HuH-7 (cell line): ENCODE measurements around the gene GRIA3.

Source experiments
- DNase-seq: peaks from one replicate; pipeline ENCODE4 v3.0.0; 2011; ENCODE audit warnings: low spot score

GRIA3 gene

GRCh38 chrX:123199338-123199737 lies 15.3 kb downstream of the GRIA3 start:
- no peak for DNase-seq

GRCh38 chrX:123201720-123202119 lies 17.6 kb downstream of the GRIA3 start:
- no peak for DNase-seq

DNA sequence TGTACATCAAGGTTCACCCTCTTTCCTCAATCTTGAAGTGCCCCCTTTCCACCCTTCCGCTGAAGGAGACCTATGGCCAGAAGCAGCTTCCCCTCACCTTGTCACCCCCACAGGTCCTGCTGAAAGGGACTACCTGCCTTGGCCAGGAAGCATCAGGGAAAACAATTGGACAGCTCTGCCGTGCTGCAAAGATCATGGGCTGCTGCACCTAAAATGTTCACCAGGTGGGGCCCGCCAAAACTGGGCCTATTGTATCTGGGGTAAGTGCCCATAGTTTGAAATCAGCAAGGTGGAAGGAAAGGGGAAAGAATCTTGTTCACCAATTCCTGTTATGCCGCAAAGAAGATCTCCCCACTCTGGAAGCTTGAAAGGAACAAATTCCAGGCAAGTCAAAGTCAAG lies 18.4 kb downstream of the GRIA3 start:
- no peak for DNase-seq

GRCh38 chrX:123203772-123204171 lies 19.7 kb downstream of the GRIA3 start:
- DNase-seq, result no peak

- DNase-seq, result no peak
Measured at GRCh38 chrX:123206176-123206575, 22.1 kb downstream of the GRIA3 start.

DNA sequence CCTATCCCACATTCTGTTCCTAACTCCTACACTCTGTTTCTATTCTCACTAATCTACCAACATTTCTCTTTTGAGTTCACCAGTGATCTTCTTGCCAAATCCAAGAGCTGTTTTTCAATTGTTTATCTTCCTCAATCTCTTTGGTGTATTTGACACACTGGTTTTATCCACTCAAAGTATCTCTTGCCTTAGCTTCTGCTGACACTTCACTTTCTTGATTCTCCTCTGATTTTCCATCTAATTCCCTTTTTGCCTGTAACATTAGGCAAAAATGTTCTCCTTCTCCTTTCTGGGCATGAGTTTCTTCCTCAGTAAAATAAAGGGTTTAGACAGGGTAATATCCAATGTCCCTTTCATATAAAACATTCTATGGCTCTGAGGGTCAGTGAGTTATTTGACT lies 26.2 kb downstream of the GRIA3 start:
- DNase-seq, result no peak

- no peak for DNase-seq
Measured at GRCh38 chrX:123215397-123216089, 31.5 kb downstream of the GRIA3 start.

DNA sequence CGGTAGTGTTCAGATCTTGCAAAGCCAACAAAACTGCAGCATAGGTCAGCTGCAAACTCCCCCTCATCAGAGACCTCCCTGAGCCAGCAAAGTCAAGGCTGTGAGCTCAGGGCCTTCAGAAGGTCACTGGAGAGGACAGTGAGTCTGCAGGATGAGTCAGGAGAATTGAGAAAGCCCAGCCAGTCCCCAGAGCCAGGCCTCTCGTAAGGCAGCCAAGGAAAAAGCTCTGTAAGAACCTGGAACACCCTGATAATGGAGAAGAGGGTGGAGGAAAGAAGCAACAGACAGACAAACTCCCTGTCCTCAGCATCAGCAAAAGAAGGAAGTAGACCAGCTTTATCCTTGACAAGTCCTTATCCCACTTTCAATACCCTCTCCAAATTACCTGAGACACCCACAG lies 33.0 kb downstream of the GRIA3 start:
- no peak for DNase-seq

DNA sequence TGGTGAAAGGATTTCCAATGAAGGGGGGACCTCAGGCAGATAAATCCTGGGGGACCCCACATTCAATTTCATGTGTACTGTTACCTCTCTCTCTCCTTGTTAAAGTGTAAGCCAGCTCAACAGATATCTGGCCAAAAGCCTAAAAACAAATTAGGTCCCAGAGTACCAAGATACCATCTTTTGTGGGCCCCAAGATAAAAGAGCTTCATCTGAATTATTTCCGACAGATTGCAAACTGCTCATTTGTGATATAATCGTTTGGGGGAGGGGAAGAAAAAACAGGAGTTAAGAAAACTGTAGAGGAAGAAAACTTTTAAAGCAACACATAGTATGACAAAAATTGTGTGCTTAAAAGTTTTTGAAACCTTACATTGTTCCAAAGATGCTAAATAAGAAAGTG lies 33.6 kb downstream of the GRIA3 start:
- DNase-seq, result no peak

DNA sequence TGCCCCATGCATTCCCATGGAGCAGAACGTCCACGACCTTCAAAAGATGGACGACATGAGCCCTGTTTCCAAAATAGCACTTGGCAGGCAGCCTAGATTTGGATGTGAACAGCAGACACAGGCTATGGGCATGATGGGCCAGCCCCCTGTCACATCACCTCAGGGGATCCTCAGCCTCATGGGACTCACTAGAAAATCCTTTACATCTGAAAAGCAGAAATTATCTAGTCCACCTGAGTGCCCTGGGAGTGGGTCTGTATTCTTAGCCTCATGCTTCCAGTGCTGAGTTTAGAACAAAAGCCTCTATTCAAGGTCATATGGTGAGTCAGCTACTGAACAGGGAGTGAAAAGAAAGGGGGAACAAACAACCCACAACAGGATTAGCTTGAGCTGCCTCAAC lies 35.8 kb downstream of the GRIA3 start:
- peak; percentile 3 for DNase-seq

DNA sequence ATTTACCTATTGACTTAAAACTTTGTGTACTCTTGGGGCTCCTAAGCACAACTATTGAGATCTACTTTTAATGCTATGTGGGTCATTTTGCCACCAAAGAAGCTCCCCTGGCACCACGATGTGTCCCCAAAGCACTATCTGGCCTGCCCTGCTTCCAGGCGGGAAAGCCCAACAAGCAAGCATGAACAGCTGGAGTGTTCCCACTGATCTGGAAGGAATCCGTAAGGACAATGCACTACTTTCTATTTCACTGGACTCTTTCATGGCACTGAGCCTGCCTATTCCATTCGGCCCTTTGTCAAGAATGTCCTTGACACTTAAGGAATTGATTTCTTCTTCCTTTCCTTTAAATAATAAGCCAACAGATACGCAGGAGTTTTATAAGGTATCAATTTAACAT lies 38.8 kb downstream of the GRIA3 start:
- DNase-seq, result no peak

- no peak for DNase-seq
Measured at GRCh38 chrX:123223409-123223808, 39.3 kb downstream of the GRIA3 start.

DNA sequence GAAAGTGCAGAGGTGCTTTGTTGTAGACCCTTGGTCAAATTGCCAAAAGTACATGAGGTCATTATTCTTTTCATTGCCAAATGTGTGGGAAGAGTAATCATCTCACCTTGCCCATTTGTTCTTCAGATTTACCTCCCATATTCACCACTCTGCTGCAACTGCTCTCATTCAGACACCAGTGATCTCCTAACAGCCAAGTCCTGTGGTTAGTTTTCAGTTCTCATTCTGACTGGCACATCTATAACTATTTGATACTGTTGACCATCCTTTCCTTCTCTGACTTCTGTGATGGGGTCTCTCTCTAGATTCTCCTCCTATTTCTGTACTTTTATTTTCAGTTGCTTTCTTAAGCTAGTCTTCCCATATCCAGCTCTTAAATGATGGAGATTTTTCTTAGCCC lies 39.8 kb downstream of the GRIA3 start:
- no peak for DNase-seq

DNA sequence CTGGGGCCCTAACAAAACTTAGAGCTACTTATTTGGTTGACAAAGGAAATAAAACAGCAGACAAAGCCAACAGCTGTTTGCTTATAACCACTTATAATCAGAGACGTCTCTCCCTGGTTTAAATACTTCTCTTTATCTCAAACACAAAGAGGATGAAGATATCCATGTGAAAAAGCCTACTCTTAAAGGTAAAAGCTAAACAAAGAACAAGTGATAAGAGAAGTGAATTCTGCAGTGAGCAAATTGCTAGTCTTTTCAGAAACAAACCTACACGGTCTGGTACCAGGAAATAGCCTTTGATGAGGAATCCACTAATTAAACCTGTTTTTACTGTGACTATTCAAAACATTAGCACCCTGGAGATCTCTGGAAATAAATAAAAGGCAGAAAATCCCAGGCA lies 46.7 kb downstream of the GRIA3 start:
- no peak for DNase-seq

GRCh38 chrX:123236859-123237258 lies 52.8 kb downstream of the GRIA3 start:
- no peak for DNase-seq

- no peak for DNase-seq
Measured at GRCh38 chrX:123237271-123237670, 53.2 kb downstream of the GRIA3 start.

DNA sequence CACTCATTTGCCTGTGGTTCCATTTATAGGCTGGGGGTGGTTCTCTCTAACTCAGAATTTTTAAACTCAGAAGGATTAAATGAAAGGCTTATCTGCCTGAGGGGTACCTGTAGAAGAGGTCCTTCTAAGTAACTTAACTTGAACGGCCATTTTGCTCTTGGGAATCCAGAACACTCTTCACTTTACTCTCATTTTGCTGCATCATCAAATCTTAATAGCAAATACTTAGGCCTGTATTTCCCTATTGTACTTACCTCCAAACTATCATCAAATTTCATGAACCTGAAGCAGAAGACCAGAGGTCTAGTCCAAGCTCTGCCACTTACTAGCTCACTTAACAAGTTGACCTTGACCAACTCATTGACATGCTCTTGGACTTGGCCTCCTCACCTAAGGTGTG lies 70.4 kb downstream of the GRIA3 start:
- no peak for DNase-seq

- no peak for DNase-seq
Measured at GRCh38 chrX:123256378-123256777, 72.3 kb downstream of the GRIA3 start.

DNA sequence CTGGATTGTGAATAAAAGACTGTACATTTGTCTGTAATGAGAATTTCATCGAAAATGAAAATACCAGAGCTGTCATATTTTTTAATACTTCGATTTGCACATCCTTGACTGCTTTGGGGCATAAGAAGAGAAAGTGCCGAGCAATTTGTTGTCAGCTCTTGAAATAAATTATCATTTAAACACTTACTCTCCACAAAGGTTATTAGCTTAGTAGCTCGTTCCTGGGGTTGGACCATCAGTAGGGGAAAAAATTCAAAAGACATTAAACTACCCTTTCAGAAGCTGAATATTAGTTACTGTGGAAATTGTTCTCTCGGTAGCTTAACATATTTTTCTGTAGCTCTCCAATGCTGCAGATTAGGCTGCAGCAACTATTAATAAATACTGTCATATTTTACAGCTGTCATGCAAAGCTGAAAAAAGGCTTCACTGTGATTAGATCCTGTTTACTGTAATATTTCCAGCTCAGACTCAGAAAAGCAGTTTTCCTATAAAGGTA lies 76.9 kb downstream of the GRIA3 start:
- no peak for DNase-seq

DNA sequence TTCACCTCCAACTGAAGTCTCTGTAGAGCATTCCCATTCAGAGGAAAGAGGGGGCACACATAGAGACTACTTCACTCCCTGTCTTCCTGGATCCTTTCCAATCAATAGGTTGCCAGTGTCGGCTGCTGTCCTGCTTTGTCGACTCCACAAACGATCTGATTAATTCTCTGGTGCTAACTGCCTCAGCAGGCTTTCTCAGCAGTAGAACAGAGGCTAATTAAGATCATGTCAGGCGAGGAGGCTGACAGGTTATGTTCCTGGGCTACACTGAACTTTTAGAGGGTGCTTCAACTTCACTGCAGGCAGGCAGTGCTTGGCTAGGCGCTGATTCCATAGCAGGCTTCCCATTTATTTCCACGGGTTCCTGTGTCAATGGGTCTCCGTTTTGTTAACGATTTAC lies 79.2 kb downstream of the GRIA3 start:
- DNase-seq, result no peak

- no peak for DNase-seq
Measured at GRCh38 chrX:123263747-123264146, 79.7 kb downstream of the GRIA3 start.

DNA sequence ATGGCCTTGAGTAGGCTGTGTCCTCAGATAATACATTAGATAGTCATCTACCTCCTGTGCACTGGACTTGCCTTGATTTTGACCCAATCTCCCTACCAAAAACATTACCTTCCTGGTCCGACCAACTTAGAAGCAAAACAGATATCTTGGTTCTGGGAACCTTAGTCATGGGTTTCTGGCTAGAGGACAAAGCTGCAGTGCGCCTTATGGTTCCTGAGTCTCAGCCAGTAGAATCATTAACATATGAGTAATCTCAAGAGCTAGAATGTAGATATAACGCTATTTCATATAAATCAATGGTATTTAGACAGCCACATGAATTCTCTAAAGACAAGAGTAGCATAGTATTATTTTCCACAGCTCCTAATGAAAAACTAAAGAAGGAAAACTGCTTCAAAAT lies 83.1 kb downstream of the GRIA3 start:
- DNase-seq, result no peak

DNA sequence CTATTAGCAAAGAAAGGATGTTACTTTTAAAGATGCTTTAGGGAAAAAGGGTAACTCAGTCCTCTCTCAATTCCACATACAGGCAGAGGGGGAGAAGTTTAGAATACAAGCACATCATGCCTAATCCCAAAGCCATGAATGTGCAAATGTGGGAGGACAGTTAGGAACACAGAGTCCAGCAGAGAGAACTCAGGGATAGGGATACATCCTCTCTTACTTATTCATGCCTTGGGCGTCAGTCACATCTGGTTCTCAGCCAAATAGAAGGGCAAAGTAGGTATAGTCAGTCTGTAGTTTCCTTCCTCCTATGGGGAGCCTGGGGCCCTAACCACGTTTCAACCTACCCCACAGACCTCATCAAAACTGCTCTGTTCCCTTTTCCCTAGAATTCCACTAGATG lies 87.8 kb downstream of the GRIA3 start:
- no peak for DNase-seq

DNA sequence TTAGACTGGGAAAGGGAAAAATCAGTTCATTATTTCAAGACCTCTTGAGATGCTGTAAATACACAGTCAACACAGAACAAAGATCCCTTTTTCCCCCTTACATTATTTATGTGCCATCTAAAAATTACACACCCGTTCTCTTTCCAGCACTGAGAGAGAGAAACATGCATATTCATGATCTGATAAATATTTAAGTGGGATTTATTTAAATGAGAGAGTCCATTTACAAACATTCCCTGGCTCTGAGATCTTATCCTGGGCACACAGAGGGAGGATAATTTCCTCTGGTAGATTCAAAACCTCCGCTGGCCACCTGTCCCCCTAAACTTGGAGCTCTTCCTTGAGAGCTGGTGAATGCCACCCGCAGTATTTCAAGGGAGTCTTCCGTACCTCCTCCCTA lies 88.6 kb downstream of the GRIA3 start:
- no peak for DNase-seq

GRCh38 chrX:123274796-123275195 lies 90.7 kb downstream of the GRIA3 start:
- no peak for DNase-seq
